LNCaP clone FGC (cell line): ENCODE measurements around the gene SLC44A5.

Experiments
- DNase-seq: peaks from one replicate; pipeline ENCODE4 v3.0.0-alpha.2; 2011; ENCODE audit warnings: low read depth
- H3K4me3 ChIP-seq: 2 replicates; pipeline ENCODE4 v1.5.1; 2011; ENCODE audit warnings: mild to moderate bottlenecking, low read depth, low read length, control low read depth
- CTCF ChIP-seq: IDR thresholded peaks from 2 replicates; pipeline ENCODE4 v1.5.1; 2012; ENCODE audit warnings: mild to moderate bottlenecking; ENCODE audit not compliant: control insufficient read depth, insufficient read depth; ENCODE audit errors: extremely low read depth

SLC44A5 gene

DNA sequence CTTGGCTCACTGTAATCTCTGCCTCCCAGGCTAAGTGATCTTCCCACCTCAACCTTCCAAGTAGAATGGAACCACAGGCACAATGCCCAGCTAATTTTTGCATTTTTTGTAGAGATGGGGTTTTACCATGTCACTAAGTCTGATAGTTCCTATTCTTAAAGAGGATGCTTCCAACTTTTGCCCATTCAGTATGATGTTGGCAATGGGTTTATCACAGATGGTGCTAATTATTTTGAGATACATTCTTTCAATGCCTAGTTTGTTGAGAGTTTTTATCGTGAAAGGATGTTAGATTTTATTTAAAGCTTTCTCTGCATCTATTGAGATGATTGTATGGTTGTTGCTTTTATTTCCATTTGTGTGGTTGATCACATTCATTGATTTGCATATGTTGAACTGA lies 103.9 kb downstream of the SLC44A5 start:
- TF ChIP-seq CTCF = no peak
- H3K4me3 ChIP-seq = no peak overlapping the region
- DNase-seq = no peak

DNA sequence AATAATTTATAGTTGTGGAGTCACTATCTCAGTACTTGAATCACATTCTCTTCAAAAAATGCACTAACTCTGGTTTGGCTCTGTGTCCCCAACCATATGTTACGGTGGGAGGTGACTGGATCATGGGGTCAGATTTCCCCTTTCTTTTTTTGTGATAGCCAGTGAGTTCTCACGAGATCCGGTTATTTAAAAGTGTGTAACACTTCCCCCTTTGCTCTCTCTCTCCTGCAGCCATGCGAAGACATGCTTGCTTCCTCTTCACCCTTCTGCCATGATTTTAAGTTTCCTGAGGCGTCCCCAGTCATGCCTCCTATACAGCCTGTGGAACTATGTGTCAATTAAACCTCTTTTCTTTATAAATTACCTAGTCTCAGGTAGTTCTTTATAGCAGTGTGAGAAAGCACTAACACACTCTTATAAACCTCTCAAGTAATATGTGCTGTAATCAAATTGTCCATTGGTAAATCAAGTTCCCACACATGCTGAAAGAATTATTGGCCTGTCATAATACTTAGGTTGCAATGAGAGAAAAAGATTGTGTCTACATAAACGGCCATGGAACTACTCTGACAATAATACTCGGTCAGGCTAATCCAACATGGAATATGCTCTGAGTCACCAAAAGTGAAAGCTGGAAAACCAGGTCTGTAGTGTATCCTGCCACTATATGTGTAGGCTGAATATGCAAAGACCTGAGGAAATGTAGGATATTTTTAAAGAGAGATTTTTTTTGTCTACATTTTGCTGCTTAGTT lies 107.5 kb downstream of the SLC44A5 start:
- TF ChIP-seq CTCF = no peak
- no peak for DNase-seq
- H3K4me3 ChIP-seq = no peak overlapping the region

- no peak for TF ChIP-seq CTCF
- DNase-seq = no peak
- H3K4me3 ChIP-seq = no peak overlapping the region
These were observed 108.1 kb downstream of the SLC44A5 start for GRCh38 chr1:75502776-75503175.

DNA sequence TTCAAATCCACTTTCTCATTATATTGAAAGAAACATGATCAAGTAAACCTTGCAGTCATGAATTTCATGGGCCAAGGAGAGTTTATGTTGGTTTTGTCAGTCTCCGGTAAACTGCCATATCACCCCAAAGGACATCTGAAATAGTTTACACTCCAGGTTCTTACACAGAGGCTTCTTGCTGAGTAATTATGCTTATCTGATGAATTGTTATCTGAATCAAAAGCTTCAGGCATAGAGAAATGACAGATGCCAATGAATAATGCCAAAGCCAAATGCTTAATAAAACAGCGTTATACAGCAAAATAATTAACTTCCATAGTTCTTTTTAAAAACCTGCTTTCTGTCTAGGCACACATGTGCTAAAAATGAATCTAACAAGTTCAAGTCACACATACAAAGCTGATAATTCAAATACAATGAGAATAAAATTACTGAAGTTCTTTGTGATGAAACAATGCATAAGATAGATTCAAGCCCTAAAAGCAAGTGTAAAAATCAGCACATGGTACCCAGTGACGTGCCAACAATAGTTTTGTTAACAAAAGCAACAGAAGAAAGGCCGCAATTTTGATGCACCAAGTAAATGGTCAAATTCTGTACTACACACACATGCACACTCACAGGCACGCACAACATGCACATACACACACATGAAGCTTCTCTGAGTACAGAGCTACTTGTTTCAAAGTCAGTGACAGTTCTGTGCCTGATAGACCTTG lies 109.2 kb downstream of the SLC44A5 start:
- no peak overlapping the region for H3K4me3 ChIP-seq
- no peak for TF ChIP-seq CTCF
- DNase-seq = no peak

GRCh38 chr1:75492011-75492410 lies 118.9 kb downstream of the SLC44A5 start:
- no peak overlapping the region for H3K4me3 ChIP-seq
- TF ChIP-seq CTCF = no peak
- peak; percentile 3 for DNase-seq

DNA sequence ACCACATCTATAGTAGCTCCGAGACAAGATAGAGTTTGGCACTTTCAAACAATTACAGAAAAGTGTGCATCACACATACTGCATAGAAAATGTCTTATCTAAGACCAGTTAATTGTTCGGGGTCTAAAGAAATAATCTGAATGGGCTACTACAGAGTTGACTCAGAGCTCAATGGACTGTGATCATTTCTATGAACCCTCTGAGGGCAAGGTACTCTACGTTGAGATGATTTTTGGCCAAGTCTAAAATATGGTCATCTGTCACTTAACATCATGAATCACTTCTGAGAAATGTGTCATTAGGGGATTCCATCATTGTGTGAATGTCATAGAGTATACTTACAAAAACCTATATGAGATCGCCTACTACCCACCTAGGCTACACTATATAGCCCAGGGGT lies 123.5 kb downstream of the SLC44A5 start:
- DNase-seq = no peak
- TF ChIP-seq CTCF = no peak

More for the DNA sequence above, 123.5 kb downstream of the SLC44A5 start:
- H3K4me3 ChIP-seq = no peak overlapping the region
